Stromal cell of bone marrow (primary cell): ENCODE results near the gene KCND3.

Source experiments
- DNase-seq: peaks from one replicate; pipeline ENCODE4 v3.0.0-alpha.2; 2012; ENCODE audit warnings: low read depth

The KCND3 gene

GRCh38 chr1:111880881-111881837 lies 108.3 kb downstream of the KCND3 start:
- DNase-seq: no peak

GRCh38 chr1:111879081-111879480 lies 110.4 kb downstream of the KCND3 start:
- DNase-seq: peak; percentile 5

- no peak for DNase-seq
These were observed 110.8 kb downstream of the KCND3 start for GRCh38 chr1:111878649-111879048.

- no peak for DNase-seq
These were observed 111.4 kb downstream of the KCND3 start for GRCh38 chr1:111878091-111878490.

- no peak for DNase-seq
These were observed 112.8 kb downstream of the KCND3 start for GRCh38 chr1:111876631-111877030.

- DNase-seq: no peak
These were observed 113.8 kb downstream of the KCND3 start for GRCh38 chr1:111875640-111876039.

- no peak for DNase-seq
These were observed 115.9 kb downstream of the KCND3 start for GRCh38 chr1:111873460-111874030.

GRCh38 chr1:111870181-111870580 lies 119.3 kb downstream of the KCND3 start:
- no peak for DNase-seq

- no peak for DNase-seq
These were observed 121.5 kb downstream of the KCND3 start for GRCh38 chr1:111867868-111868440.

- no peak for DNase-seq
These were observed 124.6 kb downstream of the KCND3 start for GRCh38 chr1:111864862-111865261.

GRCh38 chr1:111863401-111863800 lies 126.1 kb downstream of the KCND3 start:
- no peak for DNase-seq

GRCh38 chr1:111862599-111862998 lies 126.9 kb downstream of the KCND3 start:
- no peak for DNase-seq

GRCh38 chr1:111861523-111861922 lies 127.9 kb downstream of the KCND3 start:
- DNase-seq: no peak

- no peak for DNase-seq
These were observed 132.2 kb downstream of the KCND3 start for GRCh38 chr1:111857194-111857651.

GRCh38 chr1:111856411-111857185 lies 132.9 kb downstream of the KCND3 start:
- no peak for DNase-seq

GRCh38 chr1:111855260-111855659 lies 134.2 kb downstream of the KCND3 start:
- DNase-seq: no peak

GRCh38 chr1:111852261-111852721 lies 137.2 kb downstream of the KCND3 start:
- DNase-seq: no peak

GRCh38 chr1:111851552-111851951 lies 137.9 kb downstream of the KCND3 start:
- no peak for DNase-seq

GRCh38 chr1:111850109-111850508 lies 139.4 kb downstream of the KCND3 start:
- DNase-seq: no peak

- DNase-seq: no peak
These were observed 140.5 kb downstream of the KCND3 start for GRCh38 chr1:111848852-111849545.

GRCh38 chr1:111847466-111847865 lies 142.0 kb downstream of the KCND3 start:
- DNase-seq: no peak
